HL-60 (cell line): ENCODE measurements around the gene TTC39B.

ENCODE experiments used
- DNase-seq, 2 experiments: peaks; one replicate each; pipeline ENCODE4 v3.0.0-alpha.2; 2010 to 2020; ENCODE audit warnings: low read depth in 1 of 2, low spot score in 1 of 2
- H3K27ac ChIP-seq: fragments of 250-450 bp; sonication (Bioruptor Pico); replicated peaks from 2 replicates; pipeline ENCODE4 v1.5.1; 2020; ENCODE audit warnings: mild to moderate bottlenecking, moderate library complexity
- H3K27me3 ChIP-seq: fragments of 250-450 bp; sonication (Bioruptor Pico); 2 replicates; pipeline ENCODE4 v1.5.1; 2021; ENCODE audit warnings: mild to moderate bottlenecking, moderate library complexity; ENCODE audit not compliant: insufficient read depth, poor library complexity, severe bottlenecking
- H3K4me3 ChIP-seq: replicated peaks from 2 replicates; pipeline ENCODE4 v1.5.1; 2011; ENCODE audit warnings: mild to moderate bottlenecking, control low read depth, low read length; ENCODE audit not compliant: insufficient read depth
- CTCF ChIP-seq: IDR thresholded peaks from one replicate; pipeline ENCODE4 v1.5.1; 2011; ENCODE audit warnings: low read length, control low read depth, inconsistent platforms; ENCODE audit not compliant: insufficient read depth
- GABPA ChIP-seq: IDR thresholded peaks from 2 replicates; pipeline ENCODE4 v1.6.1; 2012; ENCODE audit warnings: low read depth
- POLR2AphosphoS5 ChIP-seq: IDR thresholded peaks from 2 replicates; pipeline ENCODE4 v1.6.1; 2012; ENCODE audit warnings: low read depth
- SPI1 ChIP-seq: IDR thresholded peaks from 2 replicates; pipeline ENCODE4 v1.6.1; 2012; ENCODE audit warnings: low read depth, mild to moderate bottlenecking, borderline replicate concordance
- TF ChIP-seq, protein P1 (sequence below): IDR thresholded peaks from 2 replicates; pipeline ENCODE4 v1.6.1; 2012; ENCODE audit warnings: low read depth; ENCODE audit not compliant: insufficient replicate concordance

Gene TTC39B

GRCh38 chr9:15300218-15300617 lies 6.8 kb downstream of the TTC39B start:
- no peak for DNase-seq

GRCh38 chr9:15299374-15299939 lies 7.6 kb downstream of the TTC39B start:
- DNase-seq = no peak
- no peak overlapping the region for H3K27ac ChIP-seq
- no peaks in the 10 kb centered on the region for H3K27me3 ChIP-seq

More at GRCh38 chr9:15300218-15300617, 6.8 kb downstream of the TTC39B start:
- no peak overlapping the region for H3K27ac ChIP-seq
- no peak for TF ChIP-seq CTCF
- no peak for TF ChIP-seq POLR2AphosphoS5
- TF ChIP-seq, protein P1, sequence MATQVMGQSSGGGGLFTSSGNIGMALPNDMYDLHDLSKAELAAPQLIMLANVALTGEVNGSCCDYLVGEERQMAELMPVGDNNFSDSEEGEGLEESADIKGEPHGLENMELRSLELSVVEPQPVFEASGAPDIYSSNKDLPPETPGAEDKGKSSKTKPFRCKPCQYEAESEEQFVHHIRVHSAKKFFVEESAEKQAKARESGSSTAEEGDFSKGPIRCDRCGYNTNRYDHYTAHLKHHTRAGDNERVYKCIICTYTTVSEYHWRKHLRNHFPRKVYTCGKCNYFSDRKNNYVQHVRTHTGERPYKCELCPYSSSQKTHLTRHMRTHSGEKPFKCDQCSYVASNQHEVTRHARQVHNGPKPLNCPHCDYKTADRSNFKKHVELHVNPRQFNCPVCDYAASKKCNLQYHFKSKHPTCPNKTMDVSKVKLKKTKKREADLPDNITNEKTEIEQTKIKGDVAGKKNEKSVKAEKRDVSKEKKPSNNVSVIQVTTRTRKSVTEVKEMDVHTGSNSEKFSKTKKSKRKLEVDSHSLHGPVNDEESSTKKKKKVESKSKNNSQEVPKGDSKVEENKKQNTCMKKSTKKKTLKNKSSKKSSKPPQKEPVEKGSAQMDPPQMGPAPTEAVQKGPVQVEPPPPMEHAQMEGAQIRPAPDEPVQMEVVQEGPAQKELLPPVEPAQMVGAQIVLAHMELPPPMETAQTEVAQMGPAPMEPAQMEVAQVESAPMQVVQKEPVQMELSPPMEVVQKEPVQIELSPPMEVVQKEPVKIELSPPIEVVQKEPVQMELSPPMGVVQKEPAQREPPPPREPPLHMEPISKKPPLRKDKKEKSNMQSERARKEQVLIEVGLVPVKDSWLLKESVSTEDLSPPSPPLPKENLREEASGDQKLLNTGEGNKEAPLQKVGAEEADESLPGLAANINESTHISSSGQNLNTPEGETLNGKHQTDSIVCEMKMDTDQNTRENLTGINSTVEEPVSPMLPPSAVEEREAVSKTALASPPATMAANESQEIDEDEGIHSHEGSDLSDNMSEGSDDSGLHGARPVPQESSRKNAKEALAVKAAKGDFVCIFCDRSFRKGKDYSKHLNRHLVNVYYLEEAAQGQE = no peak
- TF ChIP-seq GABPA = no peak
- TF ChIP-seq SPI1 = no peak
- no peak overlapping the region for H3K4me3 ChIP-seq
- H3K27me3 ChIP-seq = no peaks in the 10 kb centered on the region

GRCh38 chr9:15298362-15298761 lies 8.7 kb downstream of the TTC39B start:
- TF ChIP-seq SPI1 (no peak), CTCF (no peak), GABPA (no peak), POLR2AphosphoS5 (no peak)
- TF ChIP-seq, protein P1 = no peak
- Histone ChIP-seq H3K27ac (no peak overlapping the region), H3K27me3 (no peaks in the 10 kb centered on the region), H3K4me3 (no peak overlapping the region)
- DNase-seq = no peak

More at GRCh38 chr9:15299374-15299939, 7.6 kb downstream of the TTC39B start:
- H3K4me3 ChIP-seq = no peak overlapping the region
- TF ChIP-seq GABPA (no peak), CTCF (no peak), SPI1 (no peak), POLR2AphosphoS5 (no peak)
- TF ChIP-seq, protein P1 = no peak
